ENCODE results near the gene TANGO6.
"Not testable (repeated sequence)": the region's sequence is repeated elsewhere in the genome, so short reads cannot be mapped to it uniquely, and the experiment has no call there.

Gene TANGO6

DNA sequence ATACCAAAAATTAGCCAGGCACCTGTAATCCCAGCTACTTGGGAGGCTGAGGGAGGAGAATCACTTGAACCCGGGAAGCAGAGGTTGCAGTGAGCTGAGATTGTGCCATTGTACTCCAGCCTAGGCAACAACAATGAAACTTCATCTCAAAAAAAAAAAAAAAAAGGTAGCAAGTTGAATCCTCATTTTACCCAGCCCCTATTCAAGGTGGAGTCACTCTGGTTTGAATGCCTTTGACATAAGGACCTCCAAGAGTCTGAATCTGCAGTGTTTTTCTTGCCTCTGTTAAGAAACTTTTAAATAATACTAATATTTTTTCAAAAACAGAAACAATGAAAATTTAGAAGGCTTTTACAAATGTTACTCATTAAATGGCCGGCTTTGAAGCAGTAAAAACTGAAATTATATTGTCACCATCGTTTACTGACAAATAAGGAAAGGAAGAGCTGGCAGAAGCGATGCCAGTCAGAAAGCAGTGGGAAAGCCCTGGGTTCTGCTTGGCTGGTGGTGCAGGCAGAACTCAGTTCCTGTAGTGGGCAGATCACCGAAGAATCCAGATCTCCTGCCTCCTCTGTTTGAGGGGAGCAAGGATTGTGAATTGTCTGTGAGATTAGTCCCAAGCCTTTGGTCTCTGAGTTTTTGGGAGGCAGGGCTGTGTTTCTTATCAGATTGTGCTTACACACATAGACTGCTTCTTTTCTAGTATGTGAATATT, 162.5 kb downstream of the TANGO6 start:
- no peak for DNase-seq (ENCODE audit: low read depth, low spot score)

DNA sequence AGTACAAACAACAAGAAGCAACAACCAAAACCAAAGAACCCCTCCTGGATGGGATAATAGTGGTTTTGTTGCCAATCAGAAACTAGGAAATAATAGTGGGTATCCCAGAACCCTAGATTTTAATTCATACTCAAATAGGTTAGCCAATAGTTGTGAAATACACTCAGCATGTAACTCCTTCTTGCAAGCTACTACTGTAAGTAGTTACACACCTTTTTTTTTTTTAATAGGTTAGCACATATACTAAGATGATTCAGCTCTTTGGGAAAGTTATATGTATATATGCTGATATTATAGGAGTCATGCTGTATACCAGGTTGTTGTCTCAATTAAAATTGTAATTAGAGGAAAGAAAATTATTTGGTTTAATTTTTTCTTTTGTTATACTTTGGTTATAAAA, 169.6 kb downstream of the TANGO6 start:
- no peak for DNase-seq (ENCODE audit: low read depth, low spot score)

DNA sequence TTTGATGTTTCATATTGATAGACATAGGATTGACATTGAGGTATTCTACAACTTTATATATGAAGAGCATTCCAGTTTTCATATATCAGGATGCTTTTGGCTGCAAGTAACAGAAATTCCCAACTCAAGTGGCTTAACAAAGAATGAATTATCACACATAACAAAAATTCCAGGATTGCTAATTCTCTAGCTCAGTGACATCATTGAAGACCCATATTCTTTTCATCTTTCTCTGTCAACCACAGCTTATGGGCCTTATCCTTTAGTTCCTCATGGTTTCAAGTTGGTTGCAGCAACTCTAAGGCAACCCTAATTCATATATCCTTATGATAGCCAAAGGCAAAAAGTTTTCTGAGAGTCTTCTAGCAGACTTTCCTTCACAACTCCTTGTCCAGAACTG, 170.7 kb downstream of the TANGO6 start:
- DNase-seq (ENCODE audit: low read depth, low spot score) = no peak

DNA sequence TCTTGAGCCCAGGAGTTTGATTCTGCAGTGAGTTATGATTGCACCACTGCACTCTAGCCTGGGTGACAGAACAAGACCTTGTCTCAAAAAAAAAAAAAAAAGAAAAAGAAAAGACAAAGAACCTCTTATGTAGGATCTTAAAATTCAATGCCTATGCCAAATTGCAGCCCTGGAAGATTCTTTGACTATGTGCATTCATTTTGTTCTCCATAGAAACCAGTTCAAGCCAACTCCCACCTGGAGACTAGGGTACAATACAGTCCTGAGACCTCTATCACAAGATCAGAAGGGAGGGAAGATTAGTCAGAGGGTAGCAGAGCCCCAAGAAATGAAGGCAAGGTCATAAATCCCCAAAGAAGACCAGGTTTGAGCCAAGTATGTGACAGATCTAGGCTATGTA, 171.5 kb downstream of the TANGO6 start:
- no peak for DNase-seq (ENCODE audit: low read depth, low spot score)

DNA sequence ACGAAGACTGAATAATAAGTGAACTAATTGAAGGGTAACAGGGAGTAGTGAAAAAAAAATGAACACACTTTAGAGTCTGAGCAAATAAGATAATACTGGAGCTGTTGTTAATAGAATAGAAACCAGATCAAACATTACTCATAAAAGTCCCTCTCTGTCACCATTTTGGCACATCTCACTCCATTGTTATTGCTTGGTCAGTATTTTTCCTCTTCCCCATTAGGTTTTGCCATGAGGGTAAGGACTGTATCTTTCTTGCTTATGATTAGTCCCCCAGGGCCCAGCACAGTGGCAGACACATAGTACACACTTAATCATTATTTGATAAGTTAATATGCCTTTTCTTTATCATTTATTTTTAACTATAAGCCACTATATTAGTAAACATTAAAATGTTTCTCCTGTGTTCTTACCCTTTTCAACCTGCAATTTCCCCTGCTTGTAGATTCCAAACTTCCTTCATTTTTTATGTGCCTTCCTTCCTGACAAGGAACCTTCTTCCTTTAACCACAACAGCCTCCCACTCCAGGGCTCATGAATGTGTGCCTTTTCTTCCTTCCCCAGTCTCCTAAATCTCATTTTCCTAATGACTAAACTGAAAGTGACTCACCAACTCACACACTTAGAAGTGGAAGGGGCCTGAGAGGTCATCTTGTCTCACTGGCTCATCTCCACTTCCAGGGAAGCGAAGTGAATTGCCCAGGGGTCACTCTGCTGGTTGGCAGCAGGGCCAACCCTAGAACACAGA, 173.9 kb downstream of the TANGO6 start:
- no peak for DNase-seq (ENCODE audit: low read depth, low spot score)

DNA sequence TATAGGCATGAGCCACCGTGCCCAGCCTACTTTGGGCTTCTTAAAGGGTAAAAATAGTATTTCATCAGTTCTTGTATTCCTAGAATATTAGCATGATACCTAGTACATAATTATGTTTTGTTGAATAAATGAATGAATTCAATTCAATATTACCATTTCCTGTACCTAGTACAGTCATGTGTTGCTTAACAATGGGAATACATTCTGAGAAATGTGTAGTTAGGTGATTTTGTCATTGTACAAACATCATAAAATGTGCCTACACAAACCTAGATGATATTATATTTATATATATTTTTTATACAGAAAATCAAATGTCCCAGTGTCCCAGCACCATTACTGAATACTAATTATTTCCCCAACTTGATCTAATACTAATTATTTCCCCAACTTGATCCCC, 176.5 kb downstream of the TANGO6 start:
- DNase-seq (ENCODE audit: low read depth, low spot score) = no peak

DNA sequence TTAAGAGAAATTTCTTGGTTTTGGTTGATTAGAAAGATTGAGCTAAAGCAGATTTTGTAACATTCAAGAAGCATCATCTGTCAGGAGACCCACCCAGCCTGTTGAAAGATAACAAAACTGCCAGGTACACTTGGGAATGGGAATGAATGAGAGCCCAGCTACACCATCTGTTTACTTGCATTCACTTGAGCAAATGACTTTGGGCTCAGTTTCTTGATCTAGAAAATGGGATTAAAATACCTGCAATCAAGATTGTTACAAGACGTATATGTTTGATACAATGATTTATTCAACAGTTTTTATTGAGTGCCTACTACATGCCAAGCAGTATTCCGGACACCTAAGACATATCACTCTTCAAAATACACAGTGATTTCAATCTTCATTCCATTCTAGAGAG, 185.8 kb downstream of the TANGO6 start:
- DNase-seq (ENCODE audit: low read depth, low spot score) = no peak

DNA sequence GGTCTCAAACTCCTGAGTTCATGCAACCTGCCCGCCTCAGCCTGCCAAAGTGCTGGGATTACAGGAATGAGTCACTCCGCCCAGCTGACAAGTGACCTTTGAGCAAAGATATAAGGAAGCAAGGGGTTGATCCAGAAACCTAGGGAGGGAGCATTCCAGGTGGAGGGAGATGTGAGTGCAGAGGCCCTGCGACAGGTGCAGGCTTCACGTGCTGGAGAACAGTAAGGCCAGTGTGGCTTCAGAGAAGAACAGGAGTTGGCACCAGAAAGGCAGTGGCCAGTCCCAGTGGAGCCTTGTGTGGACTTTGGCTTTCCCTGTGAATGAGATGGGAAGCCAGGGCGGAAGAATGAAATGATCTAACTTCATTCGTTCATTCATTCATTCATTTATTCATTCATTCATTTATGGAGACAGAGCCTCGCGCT, 188.6 kb downstream of the TANGO6 start:
- DNase-seq (ENCODE audit: low read depth, low spot score) = no peak

DNA sequence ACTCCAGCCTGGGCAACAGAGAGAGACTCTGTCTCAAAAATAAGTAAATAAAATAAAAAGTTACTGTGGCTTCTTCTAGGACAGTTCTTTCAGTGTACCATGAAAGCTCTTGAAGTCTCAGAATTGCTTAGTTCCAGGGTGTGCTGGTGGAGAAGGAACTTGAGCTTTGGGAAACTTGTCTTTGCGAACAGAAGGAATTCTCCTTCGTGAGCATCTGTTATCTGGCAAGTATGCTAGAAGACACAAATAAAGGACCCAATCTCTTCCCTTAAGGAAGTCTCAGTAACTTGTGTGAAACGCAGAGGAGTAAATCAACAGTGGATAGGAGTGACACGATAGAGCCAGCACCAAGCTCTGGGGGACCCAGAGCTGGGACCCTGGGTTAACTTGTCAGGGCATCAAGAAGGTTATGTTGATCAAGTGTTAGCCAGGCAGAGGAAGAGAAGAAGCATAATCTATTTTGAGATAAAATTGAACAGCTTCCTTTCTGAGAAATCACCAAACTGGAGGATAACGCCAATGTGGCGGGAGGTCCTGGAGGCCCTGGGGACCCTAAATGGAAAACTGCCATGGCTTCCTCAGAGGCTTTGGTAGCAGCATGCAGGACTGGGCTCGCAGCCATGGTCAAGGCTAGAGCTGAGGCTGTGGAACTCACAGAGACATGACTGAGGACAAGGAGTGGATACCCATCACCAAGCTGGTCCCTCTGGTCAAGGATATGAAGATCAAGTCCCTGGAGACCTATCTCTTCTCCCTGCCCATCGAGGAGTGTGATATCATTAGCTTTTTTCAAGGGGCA, 190.0 kb downstream of the TANGO6 start:
- DNase-seq (ENCODE audit: low read depth, low spot score) = no peak

DNA sequence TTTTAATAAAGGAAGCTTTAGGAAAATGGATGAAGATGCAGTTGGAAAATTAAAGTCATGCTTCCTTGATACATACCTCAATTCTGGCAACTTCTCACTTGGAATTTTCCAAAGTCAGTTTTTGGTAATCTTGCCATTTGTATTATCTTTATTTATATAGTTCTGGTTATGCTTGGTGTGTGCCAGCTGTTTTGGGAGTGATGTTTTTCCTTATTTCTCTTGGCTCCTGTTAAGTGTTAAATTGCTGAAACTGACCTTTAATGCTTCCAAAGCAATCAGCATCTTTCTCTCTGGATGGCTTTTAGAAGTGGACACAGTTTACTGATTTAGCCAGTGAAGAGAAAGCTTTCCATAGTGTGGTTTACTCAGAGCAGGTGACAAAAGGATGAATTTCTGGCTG, 192.0 kb downstream of the TANGO6 start:
- DNase-seq (ENCODE audit: low read depth, low spot score) = no peak

DNA sequence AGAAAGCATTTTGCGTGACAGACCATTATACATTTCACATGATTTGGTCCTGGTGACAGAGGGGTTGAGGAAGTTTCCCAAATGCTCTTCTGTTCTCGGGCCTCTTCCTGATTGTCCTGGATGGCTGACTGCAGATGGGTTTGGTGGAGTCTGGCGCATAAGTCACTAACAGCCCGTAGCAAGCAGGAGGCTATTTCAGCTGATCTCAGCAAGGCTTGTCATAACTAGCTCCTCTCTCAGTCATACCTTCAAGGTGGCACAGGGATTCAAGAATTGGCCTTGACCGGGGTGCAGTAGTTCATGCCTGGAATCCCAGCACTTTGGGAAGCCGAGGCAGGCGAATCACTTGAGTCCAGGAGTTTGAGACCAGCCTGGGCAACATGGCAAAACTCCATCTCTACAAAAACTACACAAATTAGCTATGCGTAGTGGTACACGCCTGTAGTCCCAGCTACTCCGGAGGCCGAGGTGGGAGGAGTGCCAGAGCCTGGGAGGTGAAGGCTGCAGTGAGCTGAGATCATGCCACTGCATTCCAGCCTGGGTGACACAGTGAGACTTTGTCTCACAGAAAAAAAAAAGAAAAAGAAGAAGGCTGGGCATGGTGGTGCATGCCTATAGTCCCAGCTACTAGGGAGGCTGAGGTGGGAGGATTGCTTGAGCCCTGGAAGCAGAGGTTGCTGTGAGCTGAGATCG, 193.2 kb downstream of the TANGO6 start:
- DNase-seq (ENCODE audit: low read depth, low spot score) = no peak

DNA sequence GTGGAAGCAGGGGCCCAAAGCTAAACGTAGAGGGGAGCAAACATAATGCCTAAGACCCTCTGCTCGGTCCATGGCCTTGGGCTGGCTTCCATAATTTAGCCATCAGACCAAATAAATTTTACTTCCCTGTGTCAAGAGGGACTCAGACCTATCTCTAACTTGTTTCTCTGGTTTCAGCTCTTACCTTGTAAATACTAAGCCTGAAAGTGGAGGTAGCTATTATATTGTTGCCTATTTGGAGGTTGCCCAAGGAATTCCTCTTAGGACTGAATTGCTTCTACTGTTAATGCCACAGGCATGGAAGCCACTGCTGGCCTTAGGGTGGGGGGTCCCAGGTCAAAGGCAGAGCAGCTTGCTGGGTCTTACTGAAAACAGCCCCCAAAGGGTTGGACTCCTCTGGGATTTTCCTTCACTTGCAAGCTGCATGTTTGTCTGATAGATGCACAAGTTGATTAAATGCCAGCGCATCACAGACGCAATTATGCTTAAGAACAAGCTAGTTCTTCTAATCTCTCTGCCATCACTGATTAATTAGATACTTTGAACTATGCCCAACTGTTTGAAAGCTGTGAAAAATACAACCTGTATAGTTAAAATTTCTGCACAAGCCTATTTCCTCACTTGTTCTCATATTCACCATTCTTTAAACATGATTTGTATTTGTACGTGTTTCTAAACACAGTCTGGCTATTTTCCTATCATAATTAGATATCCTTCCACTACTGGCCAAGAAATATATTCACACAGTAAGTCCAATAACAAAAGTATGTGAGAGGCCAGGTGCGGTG, 194.2 kb downstream of the TANGO6 start:
- DNase-seq (ENCODE audit: low read depth, low spot score) = no peak

DNA sequence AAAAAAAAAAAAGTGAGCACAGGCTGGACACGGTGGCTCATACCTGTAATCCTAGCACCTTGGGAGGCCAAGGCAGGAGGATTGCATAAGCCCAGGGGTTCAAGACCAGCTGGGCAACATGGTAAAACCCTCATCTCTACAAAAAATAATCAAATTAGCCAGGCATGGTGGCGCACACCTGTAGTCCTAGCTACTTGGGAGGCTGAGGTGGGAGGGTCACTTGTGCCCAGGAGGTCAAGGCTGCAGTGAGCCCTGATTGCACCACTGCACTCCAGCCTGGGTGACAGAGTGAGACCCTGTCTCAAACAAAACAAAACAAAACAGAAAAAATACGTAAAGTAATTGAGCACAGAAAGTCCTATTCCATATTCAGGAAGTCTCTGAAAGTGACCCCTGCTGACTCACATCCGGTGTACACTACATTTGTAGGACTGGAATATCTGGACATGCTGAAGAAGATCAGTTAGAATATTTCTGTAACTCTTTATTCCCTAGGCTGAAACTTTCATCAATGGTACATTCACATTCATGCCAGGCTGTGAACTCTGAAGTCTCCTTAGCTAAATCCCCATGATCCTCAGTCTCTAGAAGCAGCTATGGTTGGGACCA, 196.1 kb downstream of the TANGO6 start:
- DNase-seq (ENCODE audit: low read depth, low spot score) = no peak

DNA sequence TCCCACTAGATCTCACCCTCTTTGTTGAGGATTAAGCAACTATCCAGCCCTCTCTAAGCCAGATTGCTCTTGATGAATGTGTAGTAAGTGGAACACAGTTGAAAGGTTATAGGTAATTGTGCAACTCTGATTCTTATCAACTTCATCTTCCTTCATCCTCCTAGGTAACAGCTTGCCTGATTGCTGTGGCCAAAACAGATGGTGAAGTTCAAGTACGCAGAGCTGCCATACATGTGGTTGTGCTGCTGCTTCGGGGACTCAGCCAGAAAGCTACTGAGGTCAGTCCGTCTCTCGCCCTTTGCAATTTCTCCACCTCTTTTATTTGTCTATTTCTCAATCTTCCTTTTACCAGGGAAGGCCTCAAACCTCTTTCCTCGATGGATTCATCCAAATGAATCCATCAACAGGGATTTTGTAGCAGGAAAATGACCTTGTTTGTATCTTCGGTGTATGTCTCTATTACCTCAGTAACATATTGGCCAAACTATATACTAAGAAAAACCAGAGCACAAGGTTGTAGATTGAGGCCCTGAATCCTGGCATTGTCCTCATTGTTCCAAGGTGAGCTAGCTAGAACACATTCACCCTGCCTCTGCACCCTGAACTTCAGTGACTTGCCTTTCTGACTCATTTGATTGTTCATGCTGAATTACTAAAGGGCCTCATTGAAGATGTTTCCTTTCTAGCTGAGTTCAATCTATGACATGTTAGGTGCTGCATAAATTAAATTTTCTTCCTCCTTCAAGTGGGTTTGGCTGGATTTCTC, 197.0 kb downstream of the TANGO6 start:
- no peak for DNase-seq (ENCODE audit: low read depth, low spot score)

DNA sequence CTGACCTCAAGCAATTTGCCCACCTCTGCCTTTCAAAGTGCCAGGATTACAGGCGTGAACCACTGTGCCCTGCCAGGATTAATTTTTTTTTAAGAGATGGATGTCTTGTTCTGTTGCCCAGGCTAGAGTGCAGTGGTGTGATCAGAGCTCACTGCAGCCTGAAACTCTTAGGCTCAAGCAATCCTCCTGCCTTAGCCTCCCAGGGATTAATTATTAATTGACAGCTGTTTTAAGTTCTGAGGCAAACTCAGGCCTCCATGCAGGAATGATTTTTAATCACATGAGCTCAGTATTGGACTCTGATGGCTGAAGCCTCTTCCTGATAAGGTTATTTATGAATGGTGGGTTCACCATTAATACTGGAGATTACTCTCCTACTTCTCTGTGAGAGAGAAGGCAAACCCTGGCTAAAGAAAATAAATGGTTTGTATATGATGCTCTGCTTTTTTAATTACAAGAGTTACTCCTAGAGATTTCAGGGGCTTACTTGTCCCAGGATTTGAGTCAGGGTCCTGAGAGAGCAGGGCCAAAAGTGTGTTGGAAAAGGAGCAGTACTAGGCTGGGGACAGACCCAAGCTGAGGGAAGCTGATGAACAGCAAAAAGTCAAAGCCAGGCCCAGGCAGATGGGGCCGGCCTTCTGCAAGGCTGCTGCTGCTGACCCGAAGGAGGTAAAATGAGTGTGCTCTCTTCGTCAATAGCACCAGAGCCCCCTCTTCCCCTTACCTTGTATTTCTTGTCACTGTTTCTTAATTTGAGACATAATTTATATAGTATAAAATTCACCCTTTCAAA, 205.2 kb downstream of the TANGO6 start:
- no peak for DNase-seq (ENCODE audit: low read depth, low spot score)

DNA sequence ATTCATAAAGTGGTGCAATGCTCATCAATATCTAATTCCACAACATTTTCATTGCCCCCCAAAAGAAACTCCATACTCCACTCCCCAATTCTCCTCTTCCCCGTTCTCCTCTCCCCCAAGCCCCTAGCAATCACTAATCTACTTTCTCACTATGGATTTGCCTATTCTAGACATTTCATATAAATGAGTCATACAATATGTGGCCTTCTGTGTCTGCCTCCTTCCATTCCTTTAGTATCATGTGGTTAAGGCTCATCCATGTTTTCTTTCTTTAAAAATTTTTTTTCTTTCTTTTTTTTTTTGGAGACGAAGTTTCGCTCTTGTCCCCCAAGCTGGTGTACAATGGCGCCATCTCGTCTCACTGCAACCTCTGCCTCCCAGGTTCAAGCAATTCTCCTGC, 205.8 kb downstream of the TANGO6 start:
- DNase-seq (ENCODE audit: low read depth, low spot score) = no peak

DNA sequence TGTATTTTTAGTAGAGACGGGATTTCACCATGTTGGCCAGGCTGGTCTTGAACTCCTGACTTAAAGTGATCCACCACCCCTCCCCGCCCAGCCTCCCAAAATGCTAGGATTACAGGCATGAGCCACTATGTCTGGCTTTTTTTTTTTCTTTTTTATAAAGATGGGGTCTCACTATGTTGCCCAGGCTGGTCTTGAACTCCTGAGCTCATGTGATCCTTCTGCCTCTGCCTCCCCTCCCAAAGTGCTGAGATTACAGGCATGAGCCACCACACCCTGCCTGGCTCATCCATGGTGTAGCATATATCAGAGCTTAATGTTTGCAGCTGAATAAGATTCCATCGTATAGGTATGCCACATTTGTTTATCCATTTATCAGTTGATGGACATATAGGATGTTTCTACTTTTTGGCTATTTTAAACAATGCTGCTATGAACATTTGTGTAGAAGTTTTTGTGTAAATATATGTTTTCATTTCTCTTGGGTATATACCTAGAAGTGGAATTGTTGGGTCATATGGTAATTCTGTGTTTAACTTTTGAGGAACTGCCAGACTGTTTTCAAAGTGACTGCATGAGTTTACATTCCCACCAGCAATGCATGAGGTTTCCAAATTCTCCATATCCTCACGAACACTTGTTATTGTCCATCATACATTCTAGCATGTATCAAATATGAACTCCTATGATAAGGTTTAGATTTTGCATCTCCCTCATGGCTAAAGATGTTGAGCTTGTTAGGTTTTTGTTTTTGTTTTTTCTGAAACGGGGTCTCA, 206.5 kb downstream of the TANGO6 start:
- DNase-seq (ENCODE audit: low read depth, low spot score) = no peak

DNA sequence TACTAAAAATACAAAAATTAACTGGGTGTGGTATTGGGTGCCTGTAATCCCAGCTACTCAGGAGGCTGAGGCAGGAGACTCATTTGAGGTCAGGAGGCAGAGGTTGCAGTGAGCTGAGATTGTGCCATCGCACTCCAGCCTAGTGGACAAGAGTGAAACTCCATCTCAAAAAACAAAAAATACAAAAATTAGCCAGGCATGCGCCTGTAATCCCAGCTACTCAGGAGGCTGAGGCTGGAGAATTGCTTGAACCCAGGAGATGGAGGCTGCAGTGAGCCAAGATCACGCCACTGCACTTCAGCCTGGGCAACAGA, 208.1 kb downstream of the TANGO6 start:
- DNase-seq (ENCODE audit: low read depth, low spot score) = not testable (repeated sequence)

DNA sequence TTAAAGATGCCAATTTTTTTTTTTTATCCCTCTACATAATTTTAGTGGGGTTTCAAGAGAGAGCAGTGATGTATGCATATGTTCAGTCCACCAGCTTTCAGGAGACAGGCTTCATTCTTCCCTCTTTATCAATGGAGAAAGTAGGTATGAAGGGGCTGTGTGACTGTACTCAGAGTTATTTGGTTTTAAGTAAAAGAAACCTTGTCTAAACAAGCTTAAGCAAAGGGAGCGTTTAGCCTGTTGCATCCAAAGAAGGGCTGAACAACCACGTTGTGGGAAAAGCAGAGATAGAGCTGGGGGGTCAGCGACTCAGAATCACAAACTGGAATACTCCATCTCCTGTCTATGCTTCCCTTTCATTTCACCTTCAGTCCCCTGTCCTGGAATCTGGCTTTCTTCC, 211.7 kb downstream of the TANGO6 start:
- no peak for DNase-seq (ENCODE audit: low read depth, low spot score)

Data from activated naive CD8-positive, alpha-beta T cell treated with anti-CD3 and anti-CD28 coated beads, Interleukin-2, amount 50 U/mL, for 16 hours (primary cell).